NCI-H1436 treated with DMSO at 0.1 percent for 48 hours (cell line): Measurements from ENCODE around the gene ZBTB42.
"Not testable (repeated sequence)": the region's sequence is repeated elsewhere in the genome, so short reads cannot be mapped to it uniquely, and the experiment has no call there.

Experiments
- DNase-seq: peaks from one replicate; lab custom pipeline; 2025; lab: John Stamatoyannopoulos, UW

Gene ZBTB42

DNA sequence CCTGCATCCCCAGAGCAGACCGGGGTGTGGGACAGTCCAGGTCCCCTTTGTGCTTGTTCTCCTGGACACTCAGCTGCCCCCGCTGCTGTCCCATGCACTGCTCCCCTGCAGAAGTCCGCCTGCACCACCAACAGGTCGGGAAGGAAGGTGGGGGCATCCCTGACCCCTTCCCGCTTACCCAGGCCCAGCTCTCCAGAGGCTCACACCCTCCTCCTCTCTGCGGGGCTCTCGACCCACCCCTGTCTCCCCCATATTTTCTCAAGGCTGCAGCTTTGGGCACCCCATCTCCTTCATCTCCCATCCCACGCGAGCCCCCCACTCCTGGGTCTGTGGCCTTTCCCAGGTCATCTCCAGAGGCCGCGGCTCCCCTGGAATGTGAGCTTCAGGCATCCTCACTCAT, 9.4 kb downstream of the ZBTB42 start:
- no peak for DNase-seq

- DNase-seq, result no peak
These were observed 12.4 kb downstream of the ZBTB42 start for GRCh38 chr14:104813286-104813685.

DNA sequence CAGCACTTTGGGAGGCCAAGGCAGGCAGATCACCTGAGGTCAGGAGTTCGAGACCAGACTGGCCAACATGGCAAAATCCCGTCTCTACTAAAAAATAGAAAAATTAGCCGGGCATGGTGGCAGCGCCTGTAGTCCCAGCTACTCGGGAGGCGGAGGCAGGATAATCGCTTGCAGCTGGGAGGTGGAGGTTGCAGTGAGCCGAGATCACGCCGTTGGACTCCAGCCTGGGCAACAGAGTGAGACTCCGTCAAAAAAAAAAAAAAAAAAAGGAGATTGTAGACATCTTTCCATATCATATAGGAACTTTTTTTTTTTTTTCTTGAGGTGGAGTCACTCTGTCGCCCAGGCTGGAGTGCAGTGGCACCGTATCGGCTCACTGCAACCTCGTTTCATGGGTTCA, 13.8 kb downstream of the ZBTB42 start:
- DNase-seq, result not testable (repeated sequence)

- no peak for DNase-seq
These were observed 15.6 kb downstream of the ZBTB42 start for GRCh38 chr14:104816616-104816884.

DNA sequence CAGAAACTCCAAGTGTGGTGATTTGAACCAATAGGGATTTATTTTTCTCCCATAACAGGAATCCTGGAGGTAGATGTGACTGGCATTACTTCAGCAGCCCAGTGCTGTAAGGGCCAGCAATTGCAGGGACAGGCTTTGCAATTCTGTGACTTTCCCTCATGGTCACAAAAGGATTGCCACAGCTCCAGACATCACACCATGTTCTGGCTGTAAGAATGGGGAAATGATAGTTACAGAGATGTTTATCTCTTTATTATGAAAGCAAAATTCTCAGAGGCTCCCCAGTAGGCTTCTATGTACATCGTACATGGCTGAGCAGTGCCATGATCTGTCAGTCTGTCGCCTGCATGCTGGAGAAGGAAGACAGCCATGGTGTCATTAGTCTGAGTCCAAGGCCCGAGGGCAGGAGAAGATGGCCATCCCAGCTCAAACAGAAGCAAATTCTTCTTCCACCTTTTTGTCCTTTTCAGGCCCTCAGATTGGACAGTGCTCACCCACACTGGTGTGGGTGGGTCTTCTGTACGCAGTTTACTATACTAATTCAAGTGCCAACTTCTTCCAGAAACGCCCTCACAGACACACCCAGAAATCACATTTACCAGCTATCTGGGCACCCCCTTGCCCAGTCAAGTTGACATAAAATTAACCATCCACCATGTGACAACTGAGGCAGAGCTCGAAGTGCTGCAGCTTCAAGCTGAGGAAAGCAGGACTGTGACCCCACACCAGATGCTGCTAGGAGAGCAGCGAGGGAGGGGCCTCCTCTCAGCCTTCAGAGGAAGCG, 17.2 kb downstream of the ZBTB42 start:
- no peak for DNase-seq

GRCh38 chr14:104818714-104819161, 17.8 kb downstream of the ZBTB42 start:
- no peak for DNase-seq

- DNase-seq, result no peak
These were observed 18.5 kb downstream of the ZBTB42 start for GRCh38 chr14:104819361-104819781.

DNA sequence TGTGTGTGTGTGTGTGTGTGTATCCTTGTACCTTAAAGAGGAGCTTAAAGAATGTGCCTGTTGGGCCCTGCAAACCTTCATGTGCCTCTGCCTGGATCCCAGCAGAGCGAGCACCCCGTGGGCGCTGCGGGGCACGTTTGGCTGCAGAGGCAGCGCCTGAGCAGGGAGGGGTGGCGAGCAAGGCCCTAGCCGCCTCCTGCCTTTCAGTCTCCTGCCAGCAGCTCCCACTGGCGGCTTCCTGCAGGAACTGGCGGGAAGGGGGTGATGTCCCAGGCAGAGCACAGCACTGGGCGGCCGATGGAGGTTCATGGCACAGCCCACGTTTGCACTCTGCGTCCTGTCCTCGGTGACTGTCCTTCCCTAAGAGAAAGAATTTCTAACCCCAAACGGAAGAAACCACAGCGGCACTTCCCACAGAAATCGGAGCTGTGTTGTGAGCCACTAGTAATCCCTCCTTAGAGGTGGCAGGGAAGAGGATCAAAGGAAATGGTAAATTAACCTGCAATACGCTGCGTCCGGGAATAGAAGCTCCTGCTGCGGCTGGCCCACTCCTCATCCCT, 19.8 kb downstream of the ZBTB42 start:
- DNase-seq, result no peak

GRCh38 chr14:104821229-104821945, 20.5 kb downstream of the ZBTB42 start:
- no peak for DNase-seq

DNA sequence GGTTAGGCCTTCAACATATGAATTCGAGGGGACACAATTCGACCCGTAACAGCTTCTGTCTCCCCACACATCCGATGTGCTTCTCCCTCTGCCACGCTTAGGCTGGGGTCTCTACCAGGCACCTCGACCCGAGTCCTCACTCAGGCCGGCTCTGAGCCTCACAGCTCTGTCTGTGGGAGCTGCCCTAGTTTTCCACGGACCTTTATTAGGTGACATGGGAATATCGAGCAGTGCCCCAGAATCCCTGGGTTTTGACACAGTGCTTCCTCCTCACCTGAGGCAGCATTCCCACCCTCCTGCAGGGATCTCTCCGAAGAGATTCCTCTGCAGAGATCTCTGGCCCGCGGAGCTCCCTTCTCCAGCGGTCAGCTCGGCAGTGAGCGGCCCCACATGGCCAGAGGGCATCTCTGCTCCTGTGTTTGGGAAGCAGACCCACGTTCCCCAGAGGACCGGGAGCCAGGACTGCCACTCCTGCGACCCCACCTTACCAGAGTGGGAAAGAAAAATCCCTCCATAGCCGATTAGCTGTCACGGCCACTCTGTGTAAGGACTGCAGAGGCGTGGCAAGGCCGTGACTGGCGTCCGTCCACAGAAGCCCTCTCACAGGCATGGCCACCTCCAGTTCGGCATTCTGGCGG, 21.2 kb downstream of the ZBTB42 start:
- no peak for DNase-seq

DNA sequence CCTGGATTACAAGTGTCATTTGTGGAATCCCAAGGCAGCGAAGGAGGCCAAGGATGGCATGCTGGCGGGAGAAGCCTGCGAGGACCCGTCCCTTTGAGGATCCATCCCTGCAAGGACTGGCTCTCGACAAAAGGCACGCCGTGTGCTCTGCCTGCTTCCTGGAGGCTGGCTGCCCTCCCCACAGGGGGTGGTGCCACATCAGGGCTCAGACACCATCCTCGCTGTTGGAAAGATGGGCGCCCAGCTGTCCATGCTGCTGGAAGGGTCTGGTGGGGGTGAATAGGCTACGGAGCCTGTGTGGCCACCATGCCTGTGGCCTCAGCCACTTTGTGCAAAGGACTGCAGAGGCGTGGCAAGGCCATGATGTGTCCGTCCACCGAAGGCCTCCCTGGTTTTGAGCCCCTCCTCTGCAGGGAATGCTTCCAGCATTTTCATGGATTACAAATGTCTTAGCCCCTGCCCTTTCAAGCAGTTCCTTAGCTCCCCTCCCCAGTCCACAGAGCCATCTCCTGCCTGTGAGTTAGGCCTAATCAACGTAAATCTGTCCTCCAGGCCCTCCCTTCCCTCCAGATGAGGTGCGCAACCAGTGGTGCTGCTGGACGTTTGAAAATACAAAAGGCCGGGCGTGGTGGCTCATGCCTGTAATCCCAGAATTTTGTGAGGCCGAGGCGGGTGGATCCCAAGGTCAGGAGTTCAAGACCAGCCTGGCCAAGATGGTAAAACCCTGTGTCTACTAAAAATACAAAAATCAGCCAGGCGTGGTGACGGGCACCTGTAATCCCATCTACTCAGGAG, 22.1 kb downstream of the ZBTB42 start:
- DNase-seq, result no peak

- DNase-seq, result no peak
These were observed 23.6 kb downstream of the ZBTB42 start for GRCh38 chr14:104824353-104824997.

DNA sequence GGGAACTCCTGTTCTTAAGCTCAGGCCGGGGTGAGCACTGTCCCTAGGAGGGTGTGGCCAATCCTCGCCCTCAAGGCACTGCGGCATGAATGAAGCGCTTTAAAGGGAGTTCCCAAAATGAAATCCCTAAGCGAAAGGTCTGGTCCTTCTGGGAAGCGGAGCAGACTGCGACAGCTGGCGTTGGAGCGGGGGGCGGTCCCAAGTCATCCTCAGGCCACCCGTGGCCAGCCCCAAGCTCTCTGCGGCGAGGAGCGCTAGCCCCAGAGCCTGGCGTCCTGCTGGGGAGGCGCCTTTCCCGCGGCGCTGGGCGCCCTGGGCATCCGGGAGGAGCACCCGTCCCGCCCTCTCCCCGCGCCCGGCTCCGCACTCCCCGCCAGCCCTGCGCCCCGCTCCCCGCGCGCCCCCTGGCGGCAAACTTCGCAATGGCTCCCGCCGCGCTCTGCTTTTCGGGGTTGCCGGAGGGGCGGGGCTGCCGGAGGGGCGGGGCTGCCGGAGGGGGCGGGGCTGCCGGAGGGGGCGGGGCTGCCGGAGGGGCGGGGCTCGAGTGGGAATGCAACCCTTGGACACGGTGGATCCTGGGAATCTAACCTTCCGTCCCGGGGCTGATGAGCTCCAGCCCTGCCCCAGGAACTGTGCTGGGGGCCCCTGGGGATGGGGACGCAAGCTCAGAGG, 25.4 kb downstream of the ZBTB42 start:
- no peak for DNase-seq

DNA sequence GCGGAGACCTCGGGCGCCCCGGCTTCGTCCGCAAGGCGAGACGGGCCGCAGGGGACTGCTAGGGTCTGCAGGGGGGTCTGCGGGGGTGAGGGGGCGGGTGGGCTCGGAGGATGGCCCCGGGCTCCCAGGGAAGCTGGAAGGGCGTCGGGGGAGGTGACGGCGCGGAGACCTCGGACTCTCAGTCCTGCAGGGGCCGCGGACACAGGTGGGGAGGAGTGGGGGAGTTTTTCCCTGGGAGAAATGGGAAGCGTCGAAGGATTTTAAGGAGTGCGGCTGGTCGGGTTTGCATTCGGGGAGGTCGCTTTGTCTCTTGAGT, 25.9 kb downstream of the ZBTB42 start:
- no peak for DNase-seq

DNA sequence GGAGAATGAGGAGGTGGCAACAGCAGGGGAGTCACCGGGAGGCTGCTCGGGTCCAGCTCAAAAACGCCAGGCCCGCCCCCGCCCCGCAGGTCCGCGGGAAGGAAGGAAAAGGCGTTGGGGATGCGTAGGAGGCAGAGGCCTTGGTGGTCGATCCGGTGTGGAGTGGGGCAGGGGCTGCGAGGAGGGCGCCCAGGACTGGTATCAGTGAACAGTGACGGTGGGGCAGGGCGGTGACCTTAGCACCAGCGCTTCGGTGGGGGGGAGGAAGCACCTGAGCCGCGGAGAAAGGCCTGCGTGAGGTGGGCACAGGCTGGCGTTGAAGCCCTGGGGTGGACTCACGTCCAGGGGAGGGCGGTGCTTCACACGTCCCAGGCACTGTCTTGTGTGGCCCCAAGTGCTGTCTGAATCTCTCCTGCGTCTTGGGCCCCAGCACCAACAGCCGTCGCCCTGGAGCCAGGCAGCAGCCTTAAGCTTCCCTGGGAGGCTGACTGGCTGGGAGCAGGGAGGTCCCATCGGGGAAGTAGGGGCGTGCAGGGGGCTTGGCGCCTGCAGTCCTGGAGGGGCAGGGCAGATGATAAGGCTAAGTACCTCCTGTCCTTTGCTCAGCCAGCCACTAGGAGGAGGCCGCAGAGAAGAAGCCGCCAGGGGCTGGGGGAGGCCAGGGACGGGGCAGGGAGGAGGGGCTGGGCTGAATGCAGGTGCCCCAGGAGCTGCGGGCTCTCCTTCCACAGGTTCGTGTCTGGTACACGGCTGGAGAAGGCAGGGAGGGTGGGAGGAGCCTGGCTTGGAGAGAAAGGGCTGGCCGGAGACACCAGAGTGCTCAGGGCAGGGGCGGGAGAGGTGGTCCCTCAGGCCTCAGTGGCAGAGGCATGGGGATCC, 26.5 kb downstream of the ZBTB42 start:
- no peak for DNase-seq

GRCh38 chr14:104830781-104831180, 29.9 kb downstream of the ZBTB42 start:
- no peak for DNase-seq

DNA sequence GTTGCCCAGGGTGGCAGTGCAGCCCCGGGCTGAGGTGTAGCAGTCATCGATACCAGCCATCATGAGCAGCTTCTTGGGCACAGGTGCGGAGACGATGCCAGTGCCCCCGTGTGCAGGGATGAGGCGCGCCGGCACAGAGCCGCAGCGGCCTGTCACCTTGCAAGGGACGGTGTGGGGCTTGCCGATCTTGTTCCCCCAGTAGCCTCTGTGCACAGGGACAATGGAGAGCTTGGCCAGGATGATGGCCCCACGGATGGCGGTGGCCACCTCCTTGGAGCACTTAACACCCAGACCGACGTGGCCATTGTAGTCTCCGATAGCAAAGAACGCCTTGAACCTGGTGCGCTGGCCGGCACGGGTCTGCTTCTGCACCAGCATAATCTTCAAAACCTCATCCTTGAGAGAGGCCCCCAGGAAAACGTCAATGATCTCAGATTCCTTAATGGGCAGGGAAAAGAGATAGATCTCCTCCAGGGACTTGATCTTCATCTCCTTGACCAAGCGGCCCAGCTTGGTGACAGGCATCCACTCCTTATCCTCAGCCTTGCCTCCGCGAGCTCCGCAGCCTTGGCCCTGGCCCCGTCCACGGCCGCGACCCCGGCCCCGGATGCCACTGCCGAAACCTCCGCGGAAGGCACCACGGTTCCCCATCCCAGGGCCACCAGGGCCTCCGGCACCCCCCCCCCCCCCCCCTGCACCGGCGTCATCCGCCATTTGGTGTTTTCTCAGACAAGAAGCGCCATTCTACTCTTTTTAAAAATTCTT, 35.5 kb downstream of the ZBTB42 start:
- DNase-seq, result not testable (repeated sequence)

DNA sequence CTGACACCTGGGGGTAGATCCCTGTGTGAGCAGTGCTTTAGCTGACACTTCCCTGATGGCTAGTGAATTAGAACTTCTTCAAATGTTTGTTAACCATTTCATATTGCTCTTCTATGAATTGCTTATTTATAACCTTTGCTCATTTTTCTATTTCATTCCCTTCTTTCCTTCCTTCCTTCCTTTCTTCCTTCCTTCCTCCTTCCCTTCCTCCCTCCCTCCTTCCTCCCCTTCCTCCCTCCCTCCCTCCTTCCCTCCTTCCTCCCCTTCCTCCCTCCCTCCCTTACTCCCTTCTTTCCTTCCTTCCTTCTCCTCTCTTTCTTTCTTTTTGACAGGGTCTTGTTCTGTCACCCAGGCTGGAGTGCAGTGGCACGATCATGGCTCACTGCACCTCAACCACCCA, 40.8 kb downstream of the ZBTB42 start:
- no peak for DNase-seq

- no peak for DNase-seq
These were observed 42.1 kb downstream of the ZBTB42 start for GRCh38 chr14:104843006-104843405.
